Measurements from ENCODE around the gene MPPE1. TPM values are rescaled to one million over a fixed set of nuclear protein-coding genes. Genes with fewer than 3 reads are reported as not detected.
A peak's percentile ranks its signal among the peaks of the same experiment; 100 is the strongest.

MPPE1 gene
- total and polyA plus RNA-seq, 9 of the 15 experiments (the other 6 are each of a cell fraction or from before 2014, with no cell fraction given) = 10.7 to 19.5 (median 13.3) TPM

- TF ChIP-seq EGR1 (conservative IDR thresholded peaks at IDR 0.05) (no peak), SLC30A9 (CRISPR knock-in tag; IDR thresholded peaks at IDR 0.05) (no peak), ZFP91 (CRISPR knock-in tag; IDR thresholded peaks at IDR 0.05) (no peak), EZH2 (IDR thresholded peaks at IDR 0.05; ENCODE audit: borderline replicate concordance, low read depth, low read length) (no peak), ZNF197 (CRISPR knock-in tag; IDR thresholded peaks at IDR 0.05; ENCODE audit: low read depth) (no peak), ZBTB7A (IDR thresholded peaks at IDR 0.05; ENCODE audit: borderline replicate concordance, control insufficient read depth, low read depth, low read length) (no peak), TOE1 (IDR thresholded peaks at IDR 0.05; ENCODE audit: borderline replicate concordance) (no peak), TOE1 (CRISPR knock-in tag; IDR thresholded peaks at IDR 0.05; ENCODE audit: borderline replicate concordance, low read depth) (no peak), FOSL1 (tag; conservative IDR thresholded peaks at IDR 0.05) (peak; percentile 63), ARNT (IDR thresholded peaks at IDR 0.05) (0 out of 4 replicates have a peak, but pooled peaks of 1 of the 2 experiments have one; percentile 24), TCF7 (IDR thresholded peaks at IDR 0.05; ENCODE audit: borderline replicate concordance) (no peak), HMGXB4 (CRISPR knock-in tag; IDR thresholded peaks at IDR 0.05) (no peak), EP300 (IDR thresholded peaks at IDR 0.05; ENCODE audit: low read length) (peak; percentile 77), PRDM10 (IDR thresholded peaks at IDR 0.05; ENCODE audit: partially characterized antibody) (no peak), MED1 (CRISPR knock-in tag; IDR thresholded peaks at IDR 0.05; ENCODE audit: borderline replicate concordance) (no peak), DNMT1 (IDR thresholded peaks at IDR 0.05) (no peak), NR3C1 (CRISPR knock-in tag; IDR thresholded peaks at IDR 0.05) (no peak), ZNF584 (CRISPR knock-in tag; IDR thresholded peaks at IDR 0.05; ENCODE audit: low read depth) (0 out of 2 replicates have a peak, but pooled peaks have one; percentile 41), YY1 (IDR thresholded peaks at IDR 0.05; ENCODE audit: borderline replicate concordance in 1 of 3, control insufficient read depth in 1 of 3, extremely low read depth in 1 of 3, insufficient read depth in 3 of 3, insufficient read length in 1 of 3, insufficient replicate concordance in 2 of 3, low read depth in 1 of 3, low read length in 2 of 3) (peak in 1 of 3 experiments; percentile 34), ELK3 (CRISPR knock-in tag; IDR thresholded peaks at IDR 0.05) (no peak), MEF2D (tag; conservative IDR thresholded peaks at IDR 0.05; ENCODE audit: low read depth) (no peak)
Observed at GRCh38 chr18:11953113-11953512, 45.0 kb upstream of the MPPE1 start (continued).
